HG03066 (cell line): ENCODE measurements around the gene TNFRSF8.

ENCODE experiments used
- ATAC-seq: cut with Tn5 transposase; IDR thresholded peaks from one replicate; pipeline ENCODE4 v1.9.1; 2021; ENCODE audit warnings: low read depth; ENCODE audit not compliant: unreplicated experiment

Gene TNFRSF8

DNA sequence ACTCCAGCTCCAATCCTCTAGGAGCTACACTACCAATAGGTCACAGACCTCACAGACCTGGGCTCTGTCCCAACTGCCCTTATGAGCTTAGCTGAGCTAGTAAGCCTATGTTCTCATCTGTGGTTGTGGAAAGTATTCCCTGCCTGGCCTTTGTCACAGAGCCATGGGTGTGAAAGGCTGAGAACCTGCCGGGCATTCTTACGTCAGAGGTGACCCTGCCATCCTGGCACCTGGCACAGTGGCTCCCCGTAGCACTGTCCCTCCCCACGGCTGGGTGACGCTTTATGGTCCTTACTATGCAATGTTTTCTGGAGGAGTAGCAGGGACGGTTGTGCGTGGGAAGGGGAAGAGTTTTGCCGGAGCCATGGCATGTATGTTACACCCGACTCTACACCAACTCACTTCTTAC is 107.2 kb downstream of the TNFRSF8 start:
- ATAC-seq: no peak

DNA sequence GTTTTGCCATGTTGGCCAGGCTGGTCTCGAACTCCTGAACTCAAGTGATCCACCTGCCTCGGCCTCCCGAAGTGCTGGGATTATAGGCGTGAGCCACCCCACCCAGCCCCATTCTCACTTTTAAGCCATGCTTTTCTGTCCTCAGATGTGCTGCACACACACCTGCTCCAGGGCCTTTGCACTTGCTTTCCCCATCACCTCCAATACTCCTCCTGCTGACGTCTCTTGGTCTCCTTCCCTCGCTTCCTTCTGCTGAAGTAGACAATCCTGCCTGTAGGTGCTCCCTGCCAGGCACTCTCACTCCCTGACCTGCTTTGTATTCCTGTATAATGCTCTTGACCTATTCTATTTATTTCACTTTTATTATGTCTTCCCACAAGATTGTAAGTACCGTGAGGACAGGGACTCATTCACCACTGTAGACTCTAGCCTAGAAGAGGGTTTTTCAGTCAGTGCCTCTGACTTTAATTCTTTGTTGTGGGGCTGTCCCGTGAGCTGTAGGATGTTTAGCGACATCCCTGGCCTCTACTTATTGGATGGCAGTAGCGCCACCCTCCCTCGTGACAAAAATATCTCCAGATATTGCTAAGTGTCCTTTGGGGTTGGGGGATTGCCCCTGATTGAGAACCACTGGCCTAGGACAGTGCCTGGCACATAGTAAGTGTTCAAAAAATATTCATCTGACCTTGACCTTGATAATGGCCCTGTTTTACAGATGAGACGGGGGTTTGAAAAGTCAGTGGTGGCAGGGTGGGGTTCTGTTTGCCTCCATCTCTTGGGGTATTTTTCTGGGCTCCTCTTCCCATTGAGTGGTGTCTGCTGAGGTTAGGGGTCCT is 108.3 kb downstream of the TNFRSF8 start:
- no peak for ATAC-seq

DNA sequence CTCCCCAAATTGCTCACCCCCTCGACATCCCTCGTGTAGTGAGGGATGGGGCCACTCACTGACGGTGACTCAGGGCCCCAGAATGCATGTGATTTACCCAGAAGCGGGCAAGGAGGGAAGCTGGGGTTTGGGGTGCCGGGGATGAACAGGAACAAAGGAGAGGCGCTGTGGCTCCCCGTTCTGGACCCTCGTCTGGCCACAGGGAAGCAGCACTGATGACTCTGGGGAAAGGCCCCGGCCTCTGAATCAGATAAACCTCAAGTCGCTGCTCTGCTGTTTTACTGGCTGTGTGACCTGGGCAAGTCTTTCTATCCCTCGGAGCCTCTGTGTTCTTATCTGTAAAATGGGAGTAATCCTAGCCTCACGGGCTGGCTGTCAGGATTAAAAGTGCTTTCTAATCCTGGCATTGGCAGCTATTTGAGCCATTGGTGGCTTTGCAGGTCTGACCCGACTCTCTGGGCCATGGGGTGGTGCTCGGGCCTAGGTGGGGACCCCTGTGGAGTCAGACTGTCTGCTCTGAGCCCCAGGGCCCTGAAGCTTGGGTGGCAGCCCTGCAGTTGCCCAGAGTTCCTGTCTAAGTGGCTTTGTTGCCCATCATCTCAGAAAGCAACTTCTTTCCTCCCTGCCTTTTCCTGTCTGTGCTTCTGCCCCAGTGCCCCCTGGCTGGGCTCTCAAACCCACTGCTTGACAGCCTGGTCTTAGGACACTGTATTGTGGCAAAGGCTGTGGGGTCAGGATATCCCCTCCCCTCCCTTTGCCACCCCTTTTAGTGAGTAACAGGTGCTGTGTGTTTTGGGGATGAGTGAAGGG is 109.1 kb downstream of the TNFRSF8 start:
- ATAC-seq: no peak

DNA sequence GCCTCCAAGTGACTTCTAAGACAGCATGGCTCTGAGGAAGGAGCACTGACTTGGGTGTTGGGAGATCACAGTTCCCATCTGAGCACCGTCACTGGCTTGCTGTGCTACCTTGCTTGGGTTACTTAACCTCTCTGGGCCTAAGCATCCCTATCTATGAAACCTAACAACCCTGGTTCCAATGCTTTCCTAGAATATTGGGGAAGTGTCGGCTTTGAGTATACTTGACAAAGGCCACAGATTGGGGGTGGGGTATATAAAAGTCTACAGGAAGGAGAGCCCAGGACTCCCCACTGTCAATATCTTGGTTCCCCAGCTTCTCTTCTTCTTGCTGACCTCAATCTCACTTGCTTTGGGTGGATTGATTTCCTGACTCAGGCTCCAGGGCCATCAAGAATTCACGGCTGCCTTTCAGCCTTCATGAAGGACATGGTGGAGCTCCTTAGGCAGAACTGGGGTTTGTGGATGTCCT is 110.0 kb downstream of the TNFRSF8 start:
- ATAC-seq: no peak

DNA sequence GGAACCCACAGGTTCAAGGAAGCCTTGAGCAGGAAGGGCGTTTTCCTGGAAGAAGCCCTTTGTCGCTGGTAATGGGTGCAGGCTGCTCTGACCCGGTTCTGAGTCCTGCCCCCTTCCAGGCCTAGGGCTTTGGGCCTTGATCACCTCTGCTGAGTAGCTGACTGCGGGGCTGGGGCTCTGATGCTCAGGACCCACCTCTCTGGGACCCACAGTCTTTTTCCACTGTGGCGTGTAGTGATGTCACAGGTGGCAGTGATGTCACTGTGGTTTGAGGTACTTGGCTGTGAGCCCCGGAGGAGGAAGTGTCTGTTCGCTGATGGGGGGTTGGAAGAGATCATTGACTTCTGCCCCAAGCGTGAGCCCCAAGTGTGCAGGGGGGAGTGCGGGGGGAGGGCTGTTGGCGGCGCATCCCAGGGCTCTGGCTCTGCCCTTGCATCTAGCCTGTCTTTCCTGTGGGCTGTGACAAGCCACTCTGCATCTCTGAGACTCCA is 110.6 kb downstream of the TNFRSF8 start:
- ATAC-seq: no peak

DNA sequence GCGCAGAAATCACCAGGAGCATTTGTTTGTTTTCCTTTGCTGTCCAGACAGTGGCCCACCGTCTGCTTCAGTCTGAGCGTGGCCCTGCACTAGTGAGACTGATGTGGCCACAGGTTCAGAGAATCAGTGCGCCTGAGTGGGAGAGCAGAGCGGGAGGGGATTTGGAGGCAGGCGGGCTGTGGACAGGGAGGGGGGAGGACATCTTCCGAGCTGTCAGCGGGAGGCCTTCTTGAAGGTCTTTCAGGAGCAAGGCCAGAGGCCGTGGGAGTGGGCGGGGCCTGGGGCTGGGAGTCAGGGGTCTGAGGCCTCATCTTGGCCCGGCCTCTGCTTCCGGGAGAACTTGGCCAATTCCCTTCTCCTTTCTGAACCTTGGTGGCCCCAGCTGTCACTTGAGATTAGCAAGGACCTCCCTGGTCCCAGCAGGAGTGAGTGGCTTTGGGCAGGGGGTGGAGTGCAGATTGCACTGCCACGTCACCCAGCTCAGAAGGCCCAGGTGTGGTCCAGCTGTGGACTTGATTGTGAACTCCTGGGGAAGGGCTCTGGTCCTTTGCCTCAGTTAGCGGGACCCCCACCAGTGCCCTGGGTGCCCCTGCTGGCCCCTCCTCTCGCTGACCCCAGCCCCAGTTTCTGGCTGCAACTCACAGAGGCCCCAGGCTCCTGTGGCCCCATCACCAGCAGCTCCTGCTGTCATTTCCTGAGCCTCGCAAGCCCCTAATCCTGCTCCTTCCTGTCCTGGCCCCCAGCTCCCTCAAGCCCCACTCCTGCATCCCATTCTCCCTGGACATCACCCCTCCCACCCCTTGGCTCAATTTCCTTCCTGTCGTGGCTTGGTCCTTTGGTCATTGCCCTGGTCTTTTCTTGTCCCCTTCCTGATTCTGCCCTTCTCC is 112.1 kb downstream of the TNFRSF8 start:
- ATAC-seq: no peak

DNA sequence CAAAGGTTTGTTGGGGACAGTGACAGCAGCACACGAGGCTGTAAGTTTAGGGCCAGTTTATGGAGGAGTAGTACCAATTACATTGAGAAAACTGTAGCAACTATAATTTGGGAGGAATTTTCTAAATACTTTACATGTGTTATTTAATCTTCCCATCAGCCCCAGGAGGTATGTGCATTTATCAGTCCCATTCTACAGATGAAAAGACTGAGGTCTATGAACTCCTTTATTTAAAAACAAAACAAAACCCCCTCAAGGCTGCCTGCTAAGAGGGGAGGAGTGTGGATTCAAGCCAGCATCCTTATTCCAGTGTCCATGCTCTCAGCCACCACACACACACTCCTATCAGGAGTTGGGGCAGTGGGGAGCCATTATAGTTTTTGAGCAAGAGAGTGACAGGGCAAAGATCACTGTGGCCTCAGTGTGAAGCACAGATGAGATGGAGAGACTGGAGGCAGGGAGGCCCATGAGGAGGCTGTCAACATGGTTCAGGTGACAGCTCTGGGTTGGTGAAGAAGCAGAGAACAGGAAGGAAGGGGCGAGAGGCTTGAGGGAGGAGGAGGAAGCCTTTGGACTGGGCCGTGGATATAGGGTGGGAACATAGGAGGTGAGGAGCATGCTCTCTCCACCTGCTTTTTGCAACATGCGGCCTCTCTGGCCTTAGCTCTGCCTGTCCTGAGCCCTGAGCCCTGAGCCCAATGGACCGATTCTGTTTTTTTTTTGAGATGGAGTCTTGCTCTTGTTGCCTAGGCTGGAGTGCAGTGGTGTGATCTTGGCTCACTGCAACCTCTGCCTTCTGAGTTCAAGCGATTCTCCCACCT is 113.4 kb downstream of the TNFRSF8 start:
- no peak for ATAC-seq

DNA sequence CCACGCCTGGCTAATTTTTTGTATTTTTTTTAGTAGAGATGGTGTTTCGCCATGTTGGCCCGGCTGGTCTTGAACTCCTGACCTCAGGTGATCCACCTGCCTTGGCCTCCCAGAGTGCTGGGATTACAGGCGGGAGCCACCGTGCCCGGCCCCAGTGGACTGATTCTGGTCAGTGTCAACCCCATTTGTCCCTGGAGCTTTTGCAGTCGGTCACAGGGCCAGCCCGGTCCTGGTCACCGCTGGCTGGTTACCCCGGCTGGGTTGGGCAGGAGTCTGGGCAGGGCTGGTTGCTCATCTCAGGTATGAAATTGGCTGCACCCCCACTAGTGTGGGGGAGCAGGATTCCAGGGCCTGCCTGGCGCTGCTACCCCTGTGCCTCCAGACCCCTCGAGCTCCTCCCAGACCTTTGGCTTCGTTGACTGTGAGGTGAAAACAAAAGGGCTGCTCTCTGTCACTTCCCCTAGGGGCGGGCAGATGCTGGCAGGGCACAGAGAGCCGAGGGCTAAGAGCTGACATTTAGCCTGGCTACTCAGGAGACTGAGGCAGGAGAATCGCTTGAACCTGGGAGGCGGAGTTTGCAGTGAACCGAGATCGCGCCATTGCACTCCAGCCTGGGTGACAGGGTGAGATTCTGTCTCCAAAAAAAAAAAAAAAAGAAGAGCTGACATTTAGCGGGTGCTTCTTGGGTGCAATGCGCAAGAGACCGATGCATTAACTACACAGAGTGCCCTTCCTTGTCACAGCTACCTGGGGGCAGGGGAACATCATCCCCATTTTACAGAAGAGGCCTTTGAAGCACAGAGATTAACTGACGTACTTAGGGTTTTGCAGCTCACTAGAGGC is 114.3 kb downstream of the TNFRSF8 start:
- ATAC-seq: no peak

DNA sequence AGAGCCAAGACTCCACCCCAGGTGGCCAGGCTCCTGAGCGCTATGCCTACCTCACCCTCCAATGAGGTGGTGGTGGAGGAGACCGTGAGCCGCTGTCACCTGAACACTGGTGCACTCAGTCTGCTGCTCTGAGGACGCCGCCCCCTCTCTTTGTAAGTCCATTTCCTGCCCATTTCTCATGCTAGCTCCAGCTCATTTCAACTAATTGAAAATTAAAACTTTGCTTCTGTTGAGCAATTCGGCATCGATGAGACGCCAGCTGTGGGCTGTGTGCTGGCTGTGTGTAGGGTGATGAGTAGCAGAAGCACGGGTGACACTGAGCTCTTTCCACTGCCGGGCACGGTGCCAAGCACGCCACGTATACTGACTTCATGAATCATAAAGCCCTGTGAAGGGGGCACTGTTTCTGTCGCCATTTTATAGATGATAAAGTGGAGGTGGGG is 114.9 kb downstream of the TNFRSF8 start:
- no peak for ATAC-seq

DNA sequence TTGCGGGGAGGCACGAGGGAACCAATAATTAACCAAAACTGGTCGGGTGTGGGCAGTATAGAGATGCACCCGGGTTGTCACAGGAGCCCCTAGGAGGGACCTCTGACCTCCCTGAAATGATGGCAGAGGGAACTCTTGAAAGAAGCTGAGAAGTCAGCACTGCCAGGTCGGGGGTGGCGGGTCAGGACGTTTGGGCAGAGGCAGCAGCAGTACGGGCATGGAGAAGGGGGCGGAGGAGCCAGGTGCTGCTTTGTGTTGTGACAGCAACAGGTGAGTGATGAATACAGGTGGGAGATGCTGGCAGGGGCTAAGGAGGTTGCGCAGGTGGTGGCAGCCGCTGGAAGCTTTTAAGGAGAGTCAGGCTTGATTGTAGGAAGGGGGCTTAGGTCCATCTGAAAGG is 115.4 kb downstream of the TNFRSF8 start:
- ATAC-seq: no peak

DNA sequence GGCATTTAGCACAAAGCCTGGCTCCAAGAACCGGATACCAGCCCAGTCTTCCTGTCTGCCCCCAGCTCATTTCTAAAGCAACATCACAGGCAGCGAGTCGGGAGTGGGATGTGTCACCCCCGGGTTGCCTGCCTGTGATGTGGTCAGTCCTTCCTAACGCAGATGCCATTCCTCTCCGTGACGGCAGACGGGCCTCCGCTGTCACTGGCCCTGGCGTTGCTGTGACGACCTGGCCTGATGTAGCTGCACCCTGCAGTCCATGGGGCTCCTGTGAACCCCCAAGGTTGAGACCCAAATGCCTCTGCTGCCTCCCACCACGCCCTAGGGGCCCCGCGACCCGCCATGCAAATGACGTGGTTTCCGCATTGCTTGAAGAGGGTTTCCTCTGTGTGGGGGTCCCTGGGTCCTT is 116.0 kb downstream of the TNFRSF8 start:
- ATAC-seq: no peak

DNA sequence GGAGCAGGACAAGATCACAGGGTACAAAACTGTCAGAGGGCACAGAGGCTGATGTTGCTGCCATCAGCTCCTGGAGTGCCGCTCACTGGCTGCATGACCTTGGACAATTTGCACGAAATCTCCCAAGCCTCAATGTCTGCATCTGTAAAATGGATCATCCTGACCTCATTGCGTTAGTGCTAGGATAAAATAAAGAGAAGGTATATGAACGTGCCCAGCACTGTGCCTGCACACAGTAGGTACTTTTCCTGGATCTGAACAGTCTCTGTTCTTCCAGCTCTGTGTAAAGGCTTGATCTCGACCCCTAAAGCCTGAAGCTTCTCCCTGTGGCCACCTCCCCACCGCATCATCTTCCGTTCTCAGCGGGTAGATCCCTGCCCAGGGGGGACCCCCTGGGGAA is 116.6 kb downstream of the TNFRSF8 start:
- no peak for ATAC-seq

DNA sequence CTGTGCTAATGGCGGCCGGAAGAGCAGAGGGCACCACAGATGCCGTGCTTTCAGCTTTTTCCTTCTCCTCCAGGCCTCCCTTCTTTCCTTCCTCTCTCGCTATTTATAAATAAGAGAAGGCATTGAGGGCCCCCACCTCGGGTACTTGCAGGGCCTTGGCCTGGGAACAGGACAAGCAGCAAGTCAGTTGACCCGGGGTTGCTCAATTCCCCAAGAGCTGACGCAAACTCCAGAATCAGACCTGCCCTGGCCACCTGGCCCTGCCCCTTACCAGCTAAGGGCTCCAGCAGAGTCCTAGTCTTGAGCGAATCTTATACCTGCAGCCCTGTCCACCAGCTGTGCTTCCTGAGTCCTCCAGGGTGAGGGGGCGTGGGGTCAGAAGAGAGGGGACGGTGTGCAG is 117.2 kb downstream of the TNFRSF8 start:
- no peak for ATAC-seq

DNA sequence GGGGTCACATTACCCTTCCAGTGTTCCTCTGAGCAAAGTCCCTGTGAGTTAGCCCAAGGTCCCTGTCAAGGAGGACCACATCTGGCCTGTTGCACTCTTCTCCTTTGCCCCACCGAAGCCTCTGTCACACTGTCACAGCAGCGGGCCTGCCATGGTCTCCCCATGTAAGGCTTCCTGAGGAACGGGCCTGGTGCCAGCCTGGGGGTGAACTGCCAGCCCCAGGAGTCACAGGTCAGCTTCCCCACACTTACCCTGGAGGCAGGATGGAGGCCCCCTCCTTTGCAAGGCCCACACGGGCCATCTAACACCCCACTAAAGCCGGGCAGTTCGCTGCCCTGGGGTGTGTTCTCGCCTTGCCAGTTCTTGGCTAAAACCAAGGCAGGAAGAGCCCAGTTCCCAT is 117.8 kb downstream of the TNFRSF8 start:
- no peak for ATAC-seq

DNA sequence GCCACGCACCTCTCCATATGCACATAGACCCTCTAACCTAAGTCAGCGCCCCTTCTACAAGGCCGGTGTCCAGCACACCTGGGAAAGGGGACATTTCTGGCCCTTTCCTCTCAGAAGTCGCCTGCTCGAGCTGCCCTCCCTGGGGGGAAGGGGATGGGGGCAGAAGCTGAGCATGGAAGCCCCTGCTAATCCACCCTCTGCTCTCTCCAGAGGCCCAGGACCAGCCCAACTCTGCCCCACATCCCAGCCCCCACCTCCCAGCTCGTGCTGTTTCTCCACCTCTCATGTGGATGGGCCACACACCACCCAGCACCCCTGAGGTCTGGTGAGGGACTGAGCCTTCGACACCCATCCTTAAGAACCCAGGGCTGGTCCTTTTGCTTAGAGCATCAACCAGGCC is 118.5 kb downstream of the TNFRSF8 start:
- no peak for ATAC-seq

DNA sequence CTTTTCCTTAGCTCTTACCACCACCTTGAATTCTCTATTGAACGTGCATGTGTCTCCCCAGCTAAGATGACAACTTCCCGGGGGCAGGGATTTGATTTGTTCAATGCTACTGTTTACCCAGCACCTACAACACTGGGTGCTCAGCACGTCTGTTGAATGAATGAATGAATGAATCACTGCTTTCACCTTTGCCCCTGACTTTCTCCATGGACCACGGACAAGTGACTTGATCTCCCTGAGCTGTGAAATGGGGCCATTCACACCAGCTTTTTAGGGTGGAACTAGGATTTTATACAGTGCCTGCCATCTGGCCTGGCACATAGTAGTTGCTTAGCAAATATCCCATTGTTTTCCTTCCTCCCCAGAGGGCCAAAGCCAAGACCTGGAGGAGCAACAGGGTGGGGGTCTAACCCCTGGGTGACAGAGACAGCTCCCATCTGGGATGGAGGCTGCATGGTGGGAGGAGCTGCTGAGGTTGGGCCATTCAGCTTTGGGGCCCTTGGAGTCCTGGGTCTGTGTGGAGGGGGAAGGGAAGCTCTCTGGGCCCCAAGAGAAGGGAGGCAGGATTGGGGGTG is 119.4 kb downstream of the TNFRSF8 start:
- no peak for ATAC-seq

DNA sequence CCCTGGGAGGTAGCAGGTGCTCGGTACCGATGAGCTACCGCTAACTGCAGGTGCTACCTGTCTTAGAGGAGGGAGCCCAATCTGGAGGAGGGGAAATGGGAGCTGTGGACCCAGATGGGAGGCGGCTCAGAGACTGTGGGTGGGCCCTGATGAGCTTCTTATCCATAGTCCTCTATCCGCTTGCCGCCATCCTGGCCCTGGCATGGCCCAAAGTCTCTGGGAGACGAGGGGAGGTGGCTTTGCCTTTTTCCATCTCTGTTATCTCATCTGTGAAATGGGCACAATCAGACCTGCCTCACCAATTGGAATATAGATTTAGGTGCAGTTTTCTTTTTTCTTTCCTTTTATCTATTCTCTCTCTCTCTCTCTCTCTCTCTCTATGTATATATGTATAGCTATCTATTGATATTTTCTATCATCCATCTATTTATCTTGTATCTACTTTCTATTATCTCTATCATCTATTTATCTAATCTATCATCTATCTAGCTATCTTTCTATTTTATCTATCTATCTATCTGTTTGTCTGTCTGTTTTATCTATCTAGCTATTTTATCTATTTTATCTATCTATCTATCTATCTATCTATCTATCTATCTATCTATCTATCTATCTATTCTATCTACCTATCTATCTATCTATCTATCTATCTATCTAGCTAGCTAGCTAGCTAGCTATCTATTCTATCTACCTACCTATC is 120.1 kb downstream of the TNFRSF8 start:
- no peak for ATAC-seq
